Sciatic nerve (tissue), 2 donors: Measurements from ENCODE around the gene BABAM2. TPM values are rescaled to one million over a fixed set of nuclear protein-coding genes. Genes with fewer than 3 reads are reported as not detected.

Source experiments
- ATAC-seq: fragments of 200-7000 bp; cut with Tn5 transposase; one replicate; pipeline ENCODE4 v1.9.1; 2020; ENCODE audit warnings: mild to moderate bottlenecking, moderate library complexity
- DNase-seq: peaks from one replicate; pipeline ENCODE4 v3.0.0-alpha.2; 2020; ENCODE audit warnings: low spot score
- intact Hi-C: fragments of 100-400 bp; cut with DNase I; formaldehyde crosslinking; loops from one replicate; pipeline ENCODE4 v1.14.2; 2022
- total RNA-seq: library from RNA; stranded (reverse); fragmentation: NEBNext Ultra II Directional; extraction: Animal tissue kit (Norgen Biotek cat#: 25700); gene quantifications from one replicate; pipeline ENCODE4 v1.2.1, GENCODE V29; 2021
- donor health status: DM: no; HTN: no; CAD: no.
- donor health status: DM: no; HTN: no; CAD: no.

Gene BABAM2
- total RNA-seq, 1 donor from 2014 or later = 38.2 TPM

DNA sequence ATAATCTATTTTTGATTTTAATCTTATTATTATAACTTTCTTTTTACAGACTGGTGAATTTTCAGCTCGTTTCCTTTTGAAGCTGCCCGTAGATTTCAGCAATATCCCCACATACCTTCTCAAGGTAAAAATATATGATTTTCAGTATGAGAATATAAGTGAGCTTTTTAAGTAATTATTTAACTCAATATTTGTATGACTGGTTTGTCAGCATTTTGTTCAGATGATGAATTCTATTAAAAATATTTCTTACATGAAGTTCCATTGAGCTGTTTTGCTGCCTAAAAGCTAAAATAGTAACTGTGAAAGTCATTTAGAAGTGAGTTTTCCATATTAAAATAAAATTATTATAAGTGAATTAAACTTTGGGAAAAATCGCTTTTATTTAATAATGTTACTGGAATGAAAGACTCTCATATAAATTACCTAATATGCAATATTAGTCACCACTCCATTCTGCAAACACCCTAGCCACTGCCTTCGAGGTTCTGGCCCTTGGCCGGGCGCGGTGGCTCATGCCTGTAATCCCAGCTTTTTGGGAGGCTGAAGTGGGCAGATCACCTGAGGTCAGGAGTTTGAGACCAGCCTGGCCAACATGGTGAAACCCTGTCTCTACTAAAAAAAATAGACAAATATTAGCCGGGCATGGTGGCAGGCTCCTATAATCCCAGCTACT lies 155.3 kb downstream of the BABAM2 start:
- intact Hi-C loops = no loop called here
- DNase-seq (no peak), ATAC-seq (no peak)

- DNase-seq (no peak), ATAC-seq (no peak)
- intact Hi-C loops = no loop called here
Observed at GRCh38 chr2:28046921-28047320, 156.4 kb downstream of the BABAM2 start.

DNA sequence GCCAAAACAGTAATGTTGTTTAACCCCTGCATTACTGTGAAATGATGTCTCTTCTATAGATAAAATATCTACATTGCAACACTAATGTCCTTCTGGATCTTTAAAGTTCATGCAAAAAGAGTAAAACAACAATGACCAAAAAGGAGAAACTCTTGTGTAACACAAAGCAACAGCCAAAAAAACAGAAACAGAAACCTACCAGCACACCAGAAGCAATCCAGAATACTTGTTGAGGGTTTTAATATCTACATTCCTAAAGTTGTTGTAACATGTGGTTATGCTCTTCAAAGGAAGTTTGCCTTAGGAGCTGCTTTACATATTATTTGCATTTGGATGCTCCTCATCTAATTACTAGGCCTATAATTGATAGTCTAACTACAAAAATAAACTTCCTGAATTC lies 157.2 kb downstream of the BABAM2 start:
- ATAC-seq = peak; percentile 32
- intact Hi-C loops = no loop called here

GRCh38 chr2:28048341-28048740 lies 157.8 kb downstream of the BABAM2 start:
- intact Hi-C loops = no loop called here
- ATAC-seq (no peak), DNase-seq (no peak)

More for the DNA sequence above, 157.2 kb downstream of the BABAM2 start:
- no peak for DNase-seq

DNA sequence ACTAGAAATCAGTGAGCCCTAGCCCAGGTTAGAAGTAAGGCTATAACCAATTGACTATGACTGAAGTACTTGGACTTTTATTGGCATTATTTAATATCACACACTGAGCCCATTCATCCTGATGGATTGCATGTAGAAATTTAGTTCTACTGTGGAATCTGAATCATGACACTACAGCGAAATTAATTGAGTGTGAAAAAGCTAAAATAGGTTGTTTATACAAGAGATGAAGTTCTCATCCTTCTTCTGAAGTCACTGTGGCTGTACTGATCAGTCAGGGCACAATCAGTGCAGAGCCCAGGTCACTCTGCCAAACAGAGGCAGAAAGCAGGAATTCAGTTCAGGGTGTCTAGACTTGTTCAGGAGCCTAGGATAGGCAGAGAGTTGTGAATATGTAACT lies 158.9 kb downstream of the BABAM2 start:
- no peak for DNase-seq
- no peak for ATAC-seq
- intact Hi-C loops = no loop called here

- ATAC-seq = no peak
- intact Hi-C loops = no loop called here
- no peak for DNase-seq
Observed at GRCh38 chr2:28049899-28050298, 159.4 kb downstream of the BABAM2 start.

GRCh38 chr2:28052691-28053090 lies 162.2 kb downstream of the BABAM2 start:
- no peak for ATAC-seq
- no peak for DNase-seq
- intact Hi-C loops = no loop called here

- intact Hi-C loops = no loop called here
- no peak for ATAC-seq
- DNase-seq = no peak
Observed at GRCh38 chr2:28053597-28053996, 163.1 kb downstream of the BABAM2 start.

DNA sequence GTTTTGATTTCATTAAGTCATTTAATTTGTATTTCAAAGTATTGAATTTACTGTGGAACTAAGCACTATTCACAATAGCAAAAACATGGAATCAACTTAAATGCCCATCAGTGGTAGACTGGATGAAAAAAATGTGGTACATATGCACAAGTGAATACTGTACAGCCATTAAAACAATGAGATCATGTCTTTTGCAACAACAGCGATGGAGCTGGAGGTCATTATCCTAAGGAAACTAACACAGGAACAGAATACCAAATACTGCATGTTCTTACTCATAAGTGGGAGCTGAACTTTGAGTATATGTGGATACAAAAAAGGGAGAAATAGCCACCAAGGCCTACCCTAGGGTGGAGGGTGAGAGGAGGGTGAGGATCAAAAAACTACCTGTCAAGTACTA lies 164.4 kb downstream of the BABAM2 start:
- no peak for ATAC-seq
- intact Hi-C loops = no loop called here

GRCh38 chr2:28055325-28055970 lies 164.9 kb downstream of the BABAM2 start:
- ATAC-seq (no peak), DNase-seq (no peak)
- intact Hi-C loops = no loop called here

More for the DNA sequence above, 164.4 kb downstream of the BABAM2 start:
- DNase-seq = no peak

GRCh38 chr2:28058791-28059190 lies 168.3 kb downstream of the BABAM2 start:
- DNase-seq (no peak), ATAC-seq (no peak)
- intact Hi-C loops = no loop called here

DNA sequence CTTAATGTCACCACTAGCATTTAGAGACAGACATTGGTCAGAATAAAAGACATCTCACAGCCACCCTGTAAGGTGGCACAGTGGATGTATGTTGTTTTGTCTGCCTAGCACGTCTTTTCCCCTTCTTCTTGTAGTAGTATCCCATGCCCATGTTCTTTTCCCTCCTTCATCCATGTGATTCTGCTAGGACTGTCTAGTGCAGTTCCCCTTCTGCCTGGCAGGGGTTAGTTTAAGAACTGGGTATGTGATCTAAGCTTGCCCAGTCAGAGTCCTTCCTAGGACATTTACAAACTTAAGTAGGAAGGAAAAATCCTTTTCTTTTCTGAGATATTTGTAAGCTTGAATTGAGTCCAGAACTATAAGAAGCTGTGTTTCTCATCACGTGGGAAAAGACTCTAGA lies 172.3 kb downstream of the BABAM2 start:
- DNase-seq (no peak), ATAC-seq (no peak)
- intact Hi-C loops = no loop called here

DNA sequence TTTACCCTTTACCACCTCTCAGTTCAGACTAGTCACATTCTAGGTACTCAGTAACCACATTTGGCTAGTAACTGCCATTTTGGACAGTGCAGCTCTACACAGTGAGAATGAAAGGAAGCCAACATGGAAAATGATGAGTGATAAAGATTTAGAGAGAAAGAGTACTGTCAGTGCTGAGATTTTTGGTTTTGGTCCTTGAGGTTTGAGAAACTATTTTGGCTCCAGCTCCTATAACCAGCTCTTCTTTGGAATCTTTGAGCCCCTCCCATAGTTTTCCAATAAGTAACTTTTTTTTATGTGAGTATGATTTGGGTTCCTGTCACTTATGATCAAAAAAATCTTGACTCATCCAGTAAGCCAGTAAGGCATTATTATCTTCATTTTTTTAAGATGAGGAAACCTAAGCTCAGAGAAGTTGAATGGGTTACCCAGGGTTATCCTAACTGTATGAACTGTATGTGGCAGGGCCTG lies 173.0 kb downstream of the BABAM2 start:
- intact Hi-C loops = no loop called here
- ATAC-seq (no peak), DNase-seq (no peak)

DNA sequence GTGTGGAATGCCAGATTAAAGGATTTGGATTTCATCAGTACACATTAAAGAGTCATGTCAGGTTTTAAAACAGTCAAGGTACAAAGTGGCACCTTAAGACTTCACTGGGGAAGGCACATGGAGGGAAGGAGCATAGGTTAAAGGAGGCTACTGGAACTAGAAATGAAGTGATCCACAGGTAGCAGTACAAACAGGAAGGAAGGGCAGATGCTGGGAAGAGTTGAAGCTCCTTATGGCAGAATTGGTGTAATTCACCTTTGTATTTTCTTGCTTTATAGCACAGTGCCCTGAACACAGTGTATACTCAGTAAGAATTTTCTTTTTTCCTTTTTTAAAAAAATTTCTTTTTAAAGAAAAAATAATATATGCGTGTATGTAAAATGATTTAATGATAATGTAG lies 177.1 kb downstream of the BABAM2 start:
- intact Hi-C loops = no loop called here
- DNase-seq (no peak), ATAC-seq (no peak)

- intact Hi-C loops = no loop called here
- ATAC-seq = no peak
- DNase-seq = no peak
Observed at GRCh38 chr2:28068088-28068487, 177.6 kb downstream of the BABAM2 start.

GRCh38 chr2:28068527-28068926 lies 178.0 kb downstream of the BABAM2 start:
- ATAC-seq (no peak), DNase-seq (no peak)
- intact Hi-C loops = no loop called here

DNA sequence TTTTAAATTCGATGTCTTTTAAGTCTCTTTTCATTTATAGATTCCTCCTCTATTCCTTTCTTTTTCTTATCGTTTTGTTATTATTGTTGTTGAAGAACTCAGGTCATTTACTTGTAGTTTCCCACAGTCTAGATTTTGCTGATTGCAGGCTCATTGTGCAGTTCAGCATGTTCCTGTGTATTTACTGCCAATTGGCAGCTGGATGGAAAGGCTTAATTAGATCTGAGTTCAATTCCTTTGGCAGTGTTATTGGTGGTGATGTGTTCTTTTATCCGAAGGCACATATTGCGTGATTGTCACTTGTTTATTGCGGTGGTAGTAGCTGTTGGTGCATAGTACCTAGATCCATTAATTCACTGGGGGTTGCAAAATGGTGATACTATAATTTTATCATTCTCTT lies 180.7 kb downstream of the BABAM2 start:
- intact Hi-C loops = no loop called here
- no peak for ATAC-seq
- DNase-seq = no peak

DNA sequence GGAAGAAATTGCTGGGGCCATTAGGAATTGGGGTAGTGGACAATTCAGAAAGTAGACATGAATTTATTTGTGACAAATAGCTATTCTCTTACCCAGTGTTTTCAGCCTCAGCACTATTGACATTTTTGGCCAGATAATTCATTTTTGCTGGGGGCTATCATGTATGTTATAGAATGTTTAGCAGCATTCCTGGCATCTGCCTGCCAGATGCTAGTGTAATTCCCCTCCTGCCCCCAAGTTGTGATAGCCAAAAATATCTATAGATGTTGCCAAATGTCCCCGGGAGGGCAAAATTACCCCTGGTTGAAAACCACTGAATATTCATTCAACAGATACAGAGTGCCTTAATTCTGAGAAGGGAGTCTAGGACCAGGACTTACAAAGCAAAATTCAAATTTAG lies 183.6 kb downstream of the BABAM2 start:
- no peak for DNase-seq
- intact Hi-C loops = no loop called here
- ATAC-seq = no peak

DNA sequence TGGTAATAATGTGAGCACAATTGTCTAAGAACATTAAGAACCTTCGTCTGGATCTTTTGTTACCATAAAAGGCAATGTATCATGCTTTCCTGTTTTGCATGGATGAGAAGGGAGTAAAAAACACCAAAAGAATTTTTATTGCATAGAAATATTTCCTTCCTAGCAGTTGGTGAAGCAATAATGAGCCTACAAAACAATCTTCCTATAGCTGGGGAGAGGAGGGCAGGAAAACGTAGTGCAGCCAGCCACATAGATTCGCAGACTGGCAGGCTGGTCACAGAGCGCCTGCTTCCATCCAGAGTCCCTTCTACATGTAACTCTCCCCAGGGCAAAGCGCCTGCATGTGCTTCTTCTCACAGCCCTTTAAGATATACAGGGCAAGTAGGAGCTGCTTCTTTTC lies 190.4 kb downstream of the BABAM2 start:
- DNase-seq = no peak
- intact Hi-C loops = no loop called here
- no peak for ATAC-seq

DNA sequence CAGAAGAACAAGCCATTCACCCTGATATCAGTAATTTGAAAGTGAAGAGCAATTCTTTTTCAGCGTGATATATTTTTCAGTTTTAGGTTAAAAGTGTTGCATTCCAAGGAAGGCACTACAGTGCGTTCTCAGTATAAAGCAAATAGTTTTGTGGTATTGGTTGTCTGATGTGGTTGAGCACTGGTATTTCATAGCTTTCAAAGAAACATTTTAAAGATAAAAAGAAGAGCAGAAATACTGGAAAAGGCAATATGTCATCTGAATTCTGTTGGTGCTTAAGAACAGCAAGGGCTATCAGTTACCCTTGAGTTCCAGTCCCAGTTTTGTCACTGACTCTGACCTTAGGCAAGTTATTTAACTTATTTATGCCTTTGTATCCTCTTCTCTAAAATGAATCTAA lies 191.6 kb downstream of the BABAM2 start:
- DNase-seq (no peak), ATAC-seq (no peak)
- intact Hi-C loops = no loop called here

GRCh38 chr2:28083476-28083875 lies 192.9 kb downstream of the BABAM2 start:
- ATAC-seq (no peak), DNase-seq (no peak)
- intact Hi-C loops = no loop called here
